HepG2 (cell line): ENCODE measurements around the gene ATG7. TPM values are rescaled to one million over a fixed set of nuclear protein-coding genes. Genes with fewer than 3 reads are reported as not detected.

Experiments
- ATAC-seq: fragments of 200-7000 bp; cut with Tn5 transposase; 3 replicates; pipeline ENCODE4 v1.9.1; 2020; ENCODE audit warnings: mild to moderate bottlenecking, moderate library complexity
- BruUV-seq: library from RNA; stranded (reverse); fragments of 400-500 nt; replicated peaks from 2 replicates; lab custom pipeline; 2021; lab: Mats Ljungman, UMichigan
- CTCF ChIA-PET: fragments of 300-600 bp; formaldehyde crosslinking; extraction: SDS; loops from one replicate; lab custom pipeline; 2021; ENCODE audit warnings: low total read pairs, inconsistent platforms, low intra/inter-chr PET ratio; lab: Yijun Ruan, JAX
- POLR2A ChIA-PET: fragments of 350-600 bp; sonication (Branson Sonifier 250); formaldehyde crosslinking; loops from one replicate; lab custom pipeline; 2020; ENCODE audit warnings: antibody characterized with exemption, inconsistent platforms; lab: Yijun Ruan, JAX
- DNase-seq: peaks from one replicate; pipeline ENCODE4 v3.0.0-alpha.2; 2015; ENCODE audit warnings: low spot score
- FAIRE-seq: peaks from 3 replicates; lab custom pipeline; 2011; peaks lifted over from hg19 to GRCh38; lab: Jason Lieb, UNC
- H2AFZ ChIP-seq: one replicate; pipeline ENCODE4 v1.6.1; 2011; ENCODE audit warnings: low read length, inconsistent platforms
- H3K27ac ChIP-seq: fragments of 300-600 bp; 3 replicates; pipeline ENCODE4 v1.8.0; 2011; ENCODE audit warnings: mixed run types, mild to moderate bottlenecking, mixed read lengths, low read length, inconsistent platforms; ENCODE audit not compliant: insufficient read depth; ENCODE audit errors: extremely low read length
- H3K27me3 ChIP-seq, 2 experiments: fragments of 200-600 bp in 1 of 2; 2 replicates in 1 of 2; 3 replicates in 1 of 2; pipeline versions ENCODE4 v1.6.0 to v1.8.0; 2011; ENCODE audit warnings: low read length in 2 of 2, mild to moderate bottlenecking in 2 of 2, moderate library complexity in 2 of 2, inconsistent platforms in 1 of 2; ENCODE audit not compliant: insufficient read depth in 2 of 2, control insufficient read depth in 1 of 2
- H3K36me3 ChIP-seq, 2 experiments: fragments of 200-600 bp in 1 of 2; replicated peaks in 1 of 2; 2 replicates in 1 of 2; 3 replicates in 1 of 2; pipeline versions ENCODE4 v1.5.1 to v1.8.0; 2011; ENCODE audit warnings: low read length in 2 of 2, inconsistent platforms in 1 of 2; ENCODE audit not compliant: insufficient read depth in 2 of 2, control insufficient read depth in 1 of 2
- H3K4me1 ChIP-seq: 2 replicates; pipeline ENCODE4 v1.5.1; 2012; ENCODE audit warnings: low read length, inconsistent platforms; ENCODE audit not compliant: insufficient read depth
- H3K4me2 ChIP-seq: 2 replicates; pipeline ENCODE4 v1.6.0; 2011; ENCODE audit warnings: low read depth, low read length, inconsistent platforms
- H3K4me3 ChIP-seq, 3 experiments: fragments of 200-600 bp in 1 of 3; sonication (generic), shearing (Covaris generic) in 1 of 3; replicated peaks in 1 of 3; 2 replicates each; pipeline ENCODE4 v1.5.1; 2011 to 2016; ENCODE audit warnings: low read length in 3 of 3, inconsistent platforms in 2 of 3, low read depth in 2 of 3, mild to moderate bottlenecking in 2 of 3, control low read depth in 1 of 3, mixed read lengths in 1 of 3; ENCODE audit not compliant: insufficient read depth in 1 of 3
- H3K79me2 ChIP-seq: one replicate; pipeline ENCODE4 v1.6.1; 2011; ENCODE audit warnings: low read length, inconsistent platforms; ENCODE audit not compliant: insufficient read depth
- H3K9ac ChIP-seq: 2 replicates; pipeline ENCODE4 v1.6.0; 2011; ENCODE audit warnings: mild to moderate bottlenecking, low read depth, low read length, inconsistent platforms; ENCODE audit not compliant: insufficient read depth
- H3K9me3 ChIP-seq: 2 replicates; pipeline ENCODE4 v1.5.1; 2012; ENCODE audit warnings: mild to moderate bottlenecking, low read length
- H4K20me1 ChIP-seq: 2 replicates; pipeline ENCODE4 v1.6.0; 2011; ENCODE audit warnings: inconsistent platforms, mild to moderate bottlenecking, low read length, moderate library complexity; ENCODE audit not compliant: insufficient read depth
- ARNT ChIP-seq: fragments of 450-650 bp; IDR thresholded peaks from 2 replicates; pipeline ENCODE4 v1.6.1; 2017
- HOXA7 ChIP-seq: sonication (generic); formaldehyde crosslinking; IDR thresholded peaks from 2 replicates; pipeline ENCODE4 v1.8.1; 2022; ENCODE audit warnings: mild to moderate bottlenecking, missing genetic modification reagents, moderate library complexity
- MYNN ChIP-seq: sonication (generic); formaldehyde crosslinking; IDR thresholded peaks from 2 replicates; pipeline ENCODE4 v1.4.0; 2020; ENCODE audit warnings: mild to moderate bottlenecking, low read depth, missing genetic modification reagents
- POLR2AphosphoS5 ChIP-seq: IDR thresholded peaks from 2 replicates; pipeline ENCODE4 v1.6.1; 2012; ENCODE audit warnings: low read depth, low read length
- RBM39 ChIP-seq: fragments of 200-400 bp; formaldehyde crosslinking; IDR thresholded peaks from one replicate; pipeline ENCODE4 v1.6.1; 2018; ENCODE audit warnings: antibody characterized with exemption, mild to moderate bottlenecking, low read depth, low read length; ENCODE audit not compliant: poor library complexity, severe bottlenecking
- RORA ChIP-seq: sonication (generic); formaldehyde crosslinking; IDR thresholded peaks from 2 replicates; pipeline ENCODE4 v1.5.0; 2020; ENCODE audit warnings: mild to moderate bottlenecking, missing genetic modification reagents, moderate library complexity
- SALL1 ChIP-seq: sonication (generic); formaldehyde crosslinking; IDR thresholded peaks from 2 replicates; pipeline ENCODE4 v1.8.0; 2022; ENCODE audit warnings: mild to moderate bottlenecking, missing genetic modification reagents
- ZBTB8A ChIP-seq: sonication (generic); formaldehyde crosslinking; IDR thresholded peaks from 2 replicates; pipeline ENCODE4 v1.4.0; 2020; ENCODE audit warnings: mild to moderate bottlenecking, low read depth, missing genetic modification reagents, borderline replicate concordance
- ZFP36L2 ChIP-seq: sonication (generic); formaldehyde crosslinking; IDR thresholded peaks from 2 replicates; pipeline ENCODE4 v1.4.0; 2020; ENCODE audit warnings: missing genetic modification reagents
- ZFP41 ChIP-seq: sonication (generic); formaldehyde crosslinking; IDR thresholded peaks from 2 replicates; pipeline ENCODE4 v1.4.0; 2020; ENCODE audit warnings: mild to moderate bottlenecking, missing genetic modification reagents, borderline replicate concordance
- ZHX1 ChIP-seq: sonication (generic); formaldehyde crosslinking; IDR thresholded peaks from 2 replicates; pipeline ENCODE4 v1.8.1; 2022; ENCODE audit warnings: low read depth, mild to moderate bottlenecking, missing genetic modification reagents
- ZNF281 ChIP-seq: sonication (generic); formaldehyde crosslinking; IDR thresholded peaks from 2 replicates; pipeline ENCODE4 v1.4.0; 2020; ENCODE audit warnings: missing genetic modification reagents, borderline replicate concordance
- ZNF382 ChIP-seq: sonication (generic); formaldehyde crosslinking; IDR thresholded peaks from 2 replicates; pipeline ENCODE4 v1.5.0; 2020; ENCODE audit warnings: missing genetic modification reagents, mild to moderate bottlenecking, borderline replicate concordance
- ZNF652 ChIP-seq: IDR thresholded peaks from 2 replicates; pipeline ENCODE4 v1.6.1; 2016; ENCODE audit warnings: low read depth, borderline replicate concordance
- ZNF850 ChIP-seq: sonication (generic); formaldehyde crosslinking; conservative IDR thresholded peaks from 2 replicates; pipeline ENCODE4 v1.9.0; 2021; ENCODE audit warnings: mild to moderate bottlenecking, missing genetic modification reagents
- ZXDC ChIP-seq: sonication (generic); formaldehyde crosslinking; IDR thresholded peaks from 2 replicates; pipeline ENCODE4 v1.5.0; 2020; ENCODE audit warnings: mild to moderate bottlenecking, missing genetic modification reagents
- WGBS: methylation state at CpG from one replicate; pipeline ENCODE4 v1.1.6; 2017; ENCODE audit warnings: low lambda C conversion rate; 5-methylcytosine and 5-hydroxymethylcytosine counted together
- in situ Hi-C: cut with HindIII; loops from 2 replicates; pipeline ENCODE4 v1.10.0; 2017; ENCODE audit warnings: low pct_unique_long_range_greater_than_20kb; ENCODE audit not compliant: extremely low pct_ligation_motif_present
- intact Hi-C: fragments of 100-400 bp; cut with micrococcal nuclease; formaldehyde crosslinking; loops from one replicate; pipeline ENCODE4 v1.10.0; 2022; ENCODE audit not compliant: unreplicated experiment
- polyA plus RNA-seq, 8 experiments: library from polyadenylated mRNA; depleted of rRNA in 3 of 8; stranded (reverse) in 7 of 8; unstranded in 1 of 8; fragments of >200 nt; fragmentation: Illumina TruSeq in 4 of 8; extraction: Trizol in 4 of 8; gene quantifications; 2 replicates each; pipeline versions ENCODE4 v1.2.1 to v1.2.3, GENCODE V29; 2011 to 2016; ENCODE audit warnings: low read depth in 4 of 8, missing spikeins in 1 of 8, mixed read lengths in 1 of 8; ENCODE audit not compliant: insufficient read depth in 1 of 8
- total RNA-seq, 5 experiments: library from RNA; depleted of rRNA; stranded (reverse); fragments of >200 nt; fragmentation: Illumina TruSeq; extraction: Trizol; gene quantifications; 2 replicates each; pipeline ENCODE4 v1.2.3, GENCODE V29; 2016; ENCODE audit warnings: low read depth in 1 of 5

ATG7 gene
- total and polyA plus RNA-seq, 2 of the 13 experiments (the other 11 are each of a cell fraction or from before 2014, with no cell fraction given) = 7.8 to 22.1 TPM

- DNase-seq (no peak), ATAC-seq (no peak), FAIRE-seq (no peak)
- intact Hi-C loops = no loop called here
- POLR2A ChIA-PET = no interaction called here
- Histone ChIP-seq H3K9ac (no peak overlapping the region), H3K27ac (no peak overlapping the region), H3K4me3 (no peak overlapping the region), H3K27me3 (no peaks in the 10 kb centered on the region; a peak in 1 of 5 replicates), H4K20me1 (peaks cover 27% of the 10 kb centered on the region; the same call in 1 of the 2 replicates), H3K9me3 (no peaks in the 10 kb centered on the region), H3K79me2 (peaks cover 50% of the 10 kb centered on the region), H3K4me2 (no peak overlapping the region), H3K4me1 (peaks cover 11% of the 10 kb centered on the region), H2AFZ (no peak overlapping the region), H3K36me3 (peaks cover 43 to 80% of the 10 kb centered on the region in 2 experiments; a peak in 4 of 5 replicates)
- in situ Hi-C loops = no loop called here
- no TSS peak for BruUV-seq
- WGBS = 95% methylated on average over 8 of the region's 12 CpGs
- TF ChIP-seq ZNF652 (CRISPR knock-in tag) = no peak
- no peak for TF ChIP-seq ZXDC (CRISPR knock-in tag)
- no peak for TF ChIP-seq ARNT
- TF ChIP-seq ZFP41 (CRISPR knock-in tag) = no peak
- no peak for TF ChIP-seq RBM39
- no peak for TF ChIP-seq ZHX1 (CRISPR knock-in tag)
- TF ChIP-seq MYNN (CRISPR knock-in tag) = no peak
- TF ChIP-seq HOXA7 (CRISPR knock-in tag) = no peak
- no peak for TF ChIP-seq POLR2AphosphoS5
- no peak for TF ChIP-seq RORA (CRISPR knock-in tag)
- TF ChIP-seq ZNF850 (CRISPR knock-in tag) = no peak
- TF ChIP-seq ZFP36L2 (CRISPR knock-in tag) = no peak
- TF ChIP-seq ZBTB8A (CRISPR knock-in tag) = no peak
- no peak for TF ChIP-seq SALL1
- TF ChIP-seq ZNF382 = no peak
- TF ChIP-seq ZNF281 (CRISPR knock-in tag) = no peak
- CTCF ChIA-PET = no interaction called here
Measured at GRCh38 chr3:11565492-11565891, 293.3 kb downstream of the ATG7 start.
